Progenitor cell of endocrine pancreas (in vitro differentiated cells): Measurements from ENCODE around the gene LCORL. TPM values are rescaled to one million over a fixed set of nuclear protein-coding genes. Genes with fewer than 3 reads are reported as not detected.

ENCODE experiments used
- DNase-seq: peaks from one replicate; pipeline ENCODE4 v3.0.0; 2021; ENCODE audit warnings: low spot score; ENCODE audit not compliant: unreplicated experiment
- H3K27ac Mint-ChIP-seq: 2 replicates; pipeline ENCODE4 v1.8.0; 2021; ENCODE audit warnings: mild to moderate bottlenecking, moderate library complexity, mixed read lengths
- H3K27me3 Mint-ChIP-seq: 2 replicates; pipeline ENCODE4 v1.8.0; 2021; ENCODE audit warnings: mixed read lengths
- H3K36me3 Mint-ChIP-seq: 2 replicates; pipeline ENCODE4 v1.8.0; 2022; ENCODE audit warnings: mixed read lengths; ENCODE audit not compliant: insufficient read depth
- H3K4me1 Mint-ChIP-seq: 2 replicates; pipeline ENCODE4 v1.8.0; 2021; ENCODE audit warnings: low read depth, mixed read lengths
- H3K4me3 Mint-ChIP-seq: 2 replicates; pipeline ENCODE4 v1.8.0; 2021; ENCODE audit warnings: low read depth, mild to moderate bottlenecking, moderate library complexity, mixed read lengths
- H3K9me3 Mint-ChIP-seq: 2 replicates; pipeline ENCODE4 v1.8.0; 2021; ENCODE audit warnings: low read depth, mixed read lengths
- CTCF ChIP-seq: fragments of 200-600 bp; sonication (generic); IDR thresholded peaks from one replicate; pipeline ENCODE4 v1.5.0; 2021; ENCODE audit warnings: antibody characterized with exemption, mild to moderate bottlenecking; ENCODE audit not compliant: unreplicated experiment
- total RNA-seq: library from RNA; stranded (reverse); gene quantifications from 2 replicates; pipeline ENCODE4 v1.2.1, GENCODE V29; 2021

The LCORL gene
- total RNA-seq, 1 donor from 2014 or later: 22.3 TPM

- H3K36me3 Mint-ChIP-seq: peaks cover 49% of the 10 kb centered on the region
These were observed 63.9 kb downstream of the LCORL start for GRCh38 chr4:17957688-17958087.

DNA sequence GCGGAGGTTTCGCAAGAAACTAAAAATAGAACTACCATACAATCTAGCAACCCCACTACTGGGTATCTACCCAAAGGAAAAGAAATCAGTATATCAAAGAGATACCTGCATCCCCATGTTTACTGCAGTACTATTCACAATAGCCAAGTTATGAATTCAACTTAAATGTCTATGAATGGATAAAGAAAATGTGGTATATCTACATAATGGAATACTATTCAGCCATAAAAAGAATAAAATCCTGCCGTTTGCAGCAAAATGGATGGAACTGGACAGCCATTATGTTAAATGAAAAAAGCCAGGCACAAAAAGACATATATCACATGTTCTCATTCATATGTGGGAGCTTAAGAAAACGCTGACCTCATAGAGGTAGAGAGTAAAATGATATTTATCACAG lies 65.3 kb downstream of the LCORL start:
- Mint-ChIP-seq H3K27me3 (no peaks in the 10 kb centered on the region), H3K9me3 (peaks cover 16% of the 10 kb centered on the region), H3K27ac (no peak overlapping the region), H3K4me1 (peaks cover 5% of the 10 kb centered on the region), H3K36me3 (peaks cover 51% of the 10 kb centered on the region), H3K4me3 (no peak overlapping the region)
- TF ChIP-seq CTCF: no peak
- no peak for DNase-seq

More at GRCh38 chr4:17957688-17958087, 63.9 kb downstream of the LCORL start:
- Mint-ChIP-seq H3K4me3 (no peak overlapping the region), H3K27ac (no peak overlapping the region), H3K9me3 (peaks cover 16% of the 10 kb centered on the region), H3K27me3 (no peaks in the 10 kb centered on the region), H3K4me1 (peaks cover 14% of the 10 kb centered on the region)
- no peak for DNase-seq
- no peak for TF ChIP-seq CTCF

GRCh38 chr4:17945303-17945702 lies 76.3 kb downstream of the LCORL start:
- Mint-ChIP-seq H3K27ac (no peak overlapping the region), H3K4me3 (no peak overlapping the region), H3K9me3 (no peaks in the 10 kb centered on the region), H3K4me1 (no peaks in the 10 kb centered on the region), H3K27me3 (no peaks in the 10 kb centered on the region), H3K36me3 (peaks cover 6% of the 10 kb centered on the region)
- no peak for DNase-seq
- no peak for TF ChIP-seq CTCF

- H3K27me3 Mint-ChIP-seq: no peaks in the 10 kb centered on the region
- H3K4me3 Mint-ChIP-seq: no peak overlapping the region
- DNase-seq: no peak
- H3K4me1 Mint-ChIP-seq: no peaks in the 10 kb centered on the region
- H3K27ac Mint-ChIP-seq: no peak overlapping the region
- peaks cover 8% of the 10 kb centered on the region for H3K36me3 Mint-ChIP-seq
- H3K9me3 Mint-ChIP-seq: peaks cover under 1% of the 10 kb centered on the region
- no peak for TF ChIP-seq CTCF
These were observed 79.8 kb downstream of the LCORL start for GRCh38 chr4:17941731-17942130.

DNA sequence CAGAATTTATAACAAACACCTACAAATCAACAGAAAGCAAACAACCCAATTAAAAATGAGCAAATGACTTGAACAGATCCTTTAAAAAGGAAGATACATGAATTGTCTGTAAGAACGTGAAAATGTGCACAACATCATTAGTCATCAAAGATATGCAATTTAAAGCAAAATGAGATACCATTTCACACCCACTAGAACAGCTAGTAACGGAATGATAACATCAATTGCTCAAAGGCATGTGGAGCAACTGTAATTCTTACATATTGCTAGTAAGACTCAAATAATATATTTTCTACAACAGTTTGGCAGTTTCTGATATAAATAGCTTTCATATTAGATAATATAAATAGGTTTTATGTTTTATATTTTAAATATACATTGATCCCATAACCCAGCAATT lies 82.5 kb downstream of the LCORL start:
- no peaks in the 10 kb centered on the region for H3K27me3 Mint-ChIP-seq
- peaks cover 23% of the 10 kb centered on the region for H3K36me3 Mint-ChIP-seq
- H3K4me3 Mint-ChIP-seq: no peak overlapping the region
- H3K27ac Mint-ChIP-seq: no peak overlapping the region
- TF ChIP-seq CTCF: no peak
- H3K4me1 Mint-ChIP-seq: no peaks in the 10 kb centered on the region
- H3K9me3 Mint-ChIP-seq: peaks cover 12% of the 10 kb centered on the region
- DNase-seq: no peak
